ENCODE data around the gene PRDM15. TPM values are rescaled to one million over a fixed set of nuclear protein-coding genes. Genes with fewer than 3 reads are reported as not detected.

Gene PRDM15
- polyA plus RNA-seq, 1 donor (not counting 4 experiments of a cell fraction or from before 2014, with no cell fraction given), result 5.2 TPM

GRCh38 chr21:41919666-41920398 lies 40.7 kb upstream of the PRDM15 start:
- FAIRE-seq (no peak), DNase-seq (ENCODE audit: low read depth, low spot score) (no peak)
- Histone ChIP-seq H3K9me1 (ENCODE audit: control insufficient read depth, extremely low read depth, insufficient read depth, low read length) (no peaks in the 10 kb centered on the region), H3K4me2 (ENCODE audit: control insufficient read depth, extremely low read depth, insufficient read depth, low read depth, low read length) (no peak overlapping the region), H3K9ac (ENCODE audit: control insufficient read depth, extremely low read depth, insufficient read depth, low read length) (no peak overlapping the region), H2AFZ (ENCODE audit: control insufficient read depth, low read length) (no peak overlapping the region), H3K4me1 (ENCODE audit: control insufficient read depth, extremely low read depth, insufficient read depth, low read length) (no peaks in the 10 kb centered on the region), H3K27me3 (ENCODE audit: control insufficient read depth, extremely low read depth, insufficient read depth, low read length) (no peaks in the 10 kb centered on the region), H3K79me2 (ENCODE audit: control insufficient read depth, insufficient read depth, low read length) (peaks cover 17% of the 10 kb centered on the region), H3K36me3 (ENCODE audit: control insufficient read depth in 2 of 2, extremely low read depth in 1 of 2, insufficient read depth in 2 of 2, low read length in 2 of 2) (peaks cover 20 to 22% of the 10 kb centered on the region in 2 experiments), H3K27ac (ENCODE audit: control insufficient read depth, insufficient read depth, low read length) (no peak overlapping the region), H3K9me3 (ENCODE audit: control insufficient read depth, low read depth, low read length) (no peaks in the 10 kb centered on the region), H4K20me1 (ENCODE audit: control insufficient read depth, extremely low read depth, insufficient read depth, low read length) (no peaks in the 10 kb centered on the region), H3K4me3 (ENCODE audit: control insufficient read depth in 2 of 3, extremely low read depth in 1 of 3, insufficient read depth in 2 of 3, low read depth in 1 of 3, low read length in 3 of 3) (no peak overlapping the region)
- TF ChIP-seq CTCF (optimal IDR thresholded peaks at IDR 0.05 in 1 of 3, IDR thresholded peaks at IDR 0.05 in 1 of 3, conservative IDR thresholded peaks at IDR 0.05 in 1 of 3; ENCODE audit: extremely low read depth in 1 of 3, insufficient read depth in 2 of 3, low read length in 3 of 3) (no peak), EZH2 (IDR thresholded peaks at IDR 0.05; ENCODE audit: low read length) (no peak)
- dilution Hi-C loops (cut with MboI; ENCODE audit: extremely low pct_ligation_motif_present, low sequenced_read_pairs), result no loop called here

GRCh38 chr21:41918561-41919358 lies 39.6 kb upstream of the PRDM15 start:
- no peak overlapping the region for H3K4me3 ChIP-seq (ENCODE audit: control insufficient read depth in 2 of 3, extremely low read depth in 1 of 3, insufficient read depth in 2 of 3, low read depth in 1 of 3, low read length in 3 of 3)
- H3K36me3 ChIP-seq (ENCODE audit: control insufficient read depth in 2 of 2, extremely low read depth in 1 of 2, insufficient read depth in 2 of 2, low read length in 2 of 2), result peaks cover 22 to 29% of the 10 kb centered on the region in 2 experiments
- H3K4me2 ChIP-seq (ENCODE audit: control insufficient read depth, extremely low read depth, insufficient read depth, low read depth, low read length), result no peak overlapping the region
- no peaks in the 10 kb centered on the region for H3K4me1 ChIP-seq (ENCODE audit: control insufficient read depth, extremely low read depth, insufficient read depth, low read length)
- peaks cover 7% of the 10 kb centered on the region for H3K79me2 ChIP-seq (ENCODE audit: control insufficient read depth, insufficient read depth, low read length)
- TF ChIP-seq EZH2 (IDR thresholded peaks at IDR 0.05; ENCODE audit: low read length), result no peak
- no peak for TF ChIP-seq CTCF (optimal IDR thresholded peaks at IDR 0.05 in 1 of 3, IDR thresholded peaks at IDR 0.05 in 1 of 3, conservative IDR thresholded peaks at IDR 0.05 in 1 of 3; ENCODE audit: extremely low read depth in 1 of 3, insufficient read depth in 2 of 3, low read length in 3 of 3)
- no peaks in the 10 kb centered on the region for H3K9me3 ChIP-seq (ENCODE audit: control insufficient read depth, low read depth, low read length)
- dilution Hi-C loops (cut with MboI; ENCODE audit: extremely low pct_ligation_motif_present, low sequenced_read_pairs), result no loop called here
- H2AFZ ChIP-seq (ENCODE audit: control insufficient read depth, low read length), result no peak overlapping the region
- H3K9me1 ChIP-seq (ENCODE audit: control insufficient read depth, extremely low read depth, insufficient read depth, low read length), result no peaks in the 10 kb centered on the region
- no peaks in the 10 kb centered on the region for H4K20me1 ChIP-seq (ENCODE audit: control insufficient read depth, extremely low read depth, insufficient read depth, low read length)
- H3K9ac ChIP-seq (ENCODE audit: control insufficient read depth, extremely low read depth, insufficient read depth, low read length), result no peak overlapping the region
- H3K27me3 ChIP-seq (ENCODE audit: control insufficient read depth, extremely low read depth, insufficient read depth, low read length), result no peaks in the 10 kb centered on the region
- H3K27ac ChIP-seq (ENCODE audit: control insufficient read depth, insufficient read depth, low read length), result no peak overlapping the region
- DNase-seq (ENCODE audit: low read depth, low spot score) (no peak), FAIRE-seq (no peak)
